Peyer's patch (tissue), 4 donors: ENCODE data around the gene CARTPT.

Source experiments
- CTCF ChIP-seq, 6 experiments: fragments of 450-650 bp in 4 of 6; fragments of 200-600 bp in 2 of 6; sonication (generic) in 1 of 6; IDR thresholded peaks; one replicate each; pipeline ENCODE4 v1.5.1; 2017 to 2019; ENCODE audit warnings: antibody characterized with exemption in 6 of 6, mild to moderate bottlenecking in 3 of 6, moderate library complexity in 1 of 6
- POLR2A ChIP-seq, 2 donors: fragments of 450-650 bp; IDR thresholded peaks; one replicate each; pipeline ENCODE4 v1.5.1; 2017; ENCODE audit warnings: antibody characterized with exemption in 2 of 2, mild to moderate bottlenecking in 2 of 2, moderate library complexity in 2 of 2

- TF ChIP-seq POLR2A (IDR thresholded peaks at IDR 0.05) (no peak), CTCF (IDR thresholded peaks at IDR 0.05) (no peak)
These were observed 50.2 kb downstream of the CARTPT start for GRCh38 chr5:71769287-71769686.
